Muscle layer of colon (tissue), 2 donors: ENCODE measurements around the gene TGM6.

Experiments used
- H3K27ac ChIP-seq: one replicate; pipeline ENCODE4 v1.7.0; 2013; ENCODE audit warnings: low read depth, mild to moderate bottlenecking, low read length, moderate library complexity
- H3K27me3 ChIP-seq, 2 donors: one replicate each; pipeline ENCODE4 v1.7.0; 2013; ENCODE audit warnings: low read length in 2 of 2, mild to moderate bottlenecking in 2 of 2; ENCODE audit not compliant: insufficient read depth in 2 of 2, control insufficient read depth in 1 of 2
- H3K36me3 ChIP-seq: one replicate; pipeline ENCODE4 v1.7.0; 2013; ENCODE audit warnings: mild to moderate bottlenecking, low read length; ENCODE audit not compliant: insufficient read depth
- H3K4me1 ChIP-seq: one replicate; pipeline ENCODE4 v1.7.0; 2013; ENCODE audit warnings: mild to moderate bottlenecking, low read length; ENCODE audit not compliant: insufficient read depth
- H3K4me3 ChIP-seq, 2 donors: one replicate each; pipeline ENCODE4 v1.7.0; 2013; ENCODE audit warnings: low read length in 2 of 2, low read depth in 1 of 2, mild to moderate bottlenecking in 1 of 2, moderate library complexity in 1 of 2
- H3K9ac ChIP-seq: one replicate; pipeline ENCODE4 v1.7.0; 2013; ENCODE audit warnings: low read length
- H3K9me3 ChIP-seq: one replicate; pipeline ENCODE4 v1.7.0; 2013; ENCODE audit warnings: mild to moderate bottlenecking, low read length
- donor health status: abdominal sarcoma.
- donor health status: Adenocarcinoma of cecum.

The TGM6 gene

GRCh38 chr20:2421247-2421646, 40.5 kb downstream of the TGM6 start:
- Histone ChIP-seq H3K4me3 (no peak overlapping the region), H3K27me3 (peaks cover 0 to 4% of the 10 kb centered on the region in 2 donors), H3K4me1 (no peaks in the 10 kb centered on the region), H3K27ac (no peak overlapping the region), H3K9me3 (no peaks in the 10 kb centered on the region), H3K36me3 (no peaks in the 10 kb centered on the region), H3K9ac (no peak overlapping the region)

- H3K9ac ChIP-seq, result no peak overlapping the region
- no peaks in the 10 kb centered on the region for H3K27me3 ChIP-seq
- H3K9me3 ChIP-seq, result no peaks in the 10 kb centered on the region
- no peaks in the 10 kb centered on the region for H3K4me1 ChIP-seq
- H3K36me3 ChIP-seq, result no peaks in the 10 kb centered on the region
- H3K4me3 ChIP-seq, result no peak overlapping the region
- no peak overlapping the region for H3K27ac ChIP-seq
Measured at GRCh38 chr20:2429051-2429450, 48.4 kb downstream of the TGM6 start.

- Histone ChIP-seq H3K4me3 (no peak overlapping the region), H3K27me3 (no peaks in the 10 kb centered on the region), H3K4me1 (no peaks in the 10 kb centered on the region), H3K27ac (no peak overlapping the region), H3K36me3 (no peaks in the 10 kb centered on the region), H3K9me3 (no peaks in the 10 kb centered on the region), H3K9ac (no peak overlapping the region)
Measured at GRCh38 chr20:2430538-2430937, 49.8 kb downstream of the TGM6 start.

- no peak overlapping the region for H3K27ac ChIP-seq
- no peak overlapping the region for H3K9ac ChIP-seq
- no peaks in the 10 kb centered on the region for H3K9me3 ChIP-seq
- H3K36me3 ChIP-seq, result no peaks in the 10 kb centered on the region
- no peak overlapping the region for H3K4me3 ChIP-seq
- no peaks in the 10 kb centered on the region for H3K4me1 ChIP-seq
- no peaks in the 10 kb centered on the region for H3K27me3 ChIP-seq
Measured at GRCh38 chr20:2431185-2431584, 50.5 kb downstream of the TGM6 start.

GRCh38 chr20:2446845-2447244, 66.1 kb downstream of the TGM6 start:
- no peaks in the 10 kb centered on the region for H3K4me1 ChIP-seq
- no peaks in the 10 kb centered on the region for H3K27me3 ChIP-seq
- H3K36me3 ChIP-seq, result no peaks in the 10 kb centered on the region
- no peak overlapping the region for H3K9ac ChIP-seq
- no peak overlapping the region for H3K27ac ChIP-seq
- no peaks in the 10 kb centered on the region for H3K9me3 ChIP-seq
- no peak overlapping the region for H3K4me3 ChIP-seq

- H3K4me1 ChIP-seq, result no peaks in the 10 kb centered on the region
- no peaks in the 10 kb centered on the region for H3K27me3 ChIP-seq
- H3K4me3 ChIP-seq, result no peak overlapping the region
- H3K9me3 ChIP-seq, result no peaks in the 10 kb centered on the region
- H3K9ac ChIP-seq, result no peak overlapping the region
- H3K27ac ChIP-seq, result no peak overlapping the region
- no peaks in the 10 kb centered on the region for H3K36me3 ChIP-seq
Measured at GRCh38 chr20:2449386-2449785, 68.7 kb downstream of the TGM6 start.

- no peak overlapping the region for H3K27ac ChIP-seq
- H3K4me1 ChIP-seq, result no peaks in the 10 kb centered on the region
- H3K36me3 ChIP-seq, result no peaks in the 10 kb centered on the region
- H3K4me3 ChIP-seq, result no peak overlapping the region
- no peaks in the 10 kb centered on the region for H3K27me3 ChIP-seq
- no peaks in the 10 kb centered on the region for H3K9me3 ChIP-seq
- no peak overlapping the region for H3K9ac ChIP-seq
Measured at GRCh38 chr20:2451422-2451821, 70.7 kb downstream of the TGM6 start.

- Histone ChIP-seq H3K9ac (peak overlapping the region; percentile 17), H3K27ac (no peak overlapping the region), H3K9me3 (no peaks in the 10 kb centered on the region), H3K27me3 (no peaks in the 10 kb centered on the region), H3K4me3 (no peak overlapping the region), H3K36me3 (no peaks in the 10 kb centered on the region), H3K4me1 (no peaks in the 10 kb centered on the region)
Measured at GRCh38 chr20:2451939-2452732, 71.4 kb downstream of the TGM6 start.

GRCh38 chr20:2453792-2454191, 73.1 kb downstream of the TGM6 start:
- peaks cover 3% of the 10 kb centered on the region for H3K36me3 ChIP-seq
- H3K27me3 ChIP-seq, result no peaks in the 10 kb centered on the region
- no peak overlapping the region for H3K4me3 ChIP-seq
- H3K9me3 ChIP-seq, result no peaks in the 10 kb centered on the region
- no peak overlapping the region for H3K27ac ChIP-seq
- no peaks in the 10 kb centered on the region for H3K4me1 ChIP-seq
- H3K9ac ChIP-seq, result no peak overlapping the region

- no peak overlapping the region for H3K27ac ChIP-seq
- no peaks in the 10 kb centered on the region for H3K27me3 ChIP-seq
- H3K36me3 ChIP-seq, result peaks cover 22% of the 10 kb centered on the region
- H3K9ac ChIP-seq, result no peak overlapping the region
- H3K9me3 ChIP-seq, result no peaks in the 10 kb centered on the region
- no peak overlapping the region for H3K4me3 ChIP-seq
- no peaks in the 10 kb centered on the region for H3K4me1 ChIP-seq
Measured at GRCh38 chr20:2455771-2456497, 75.2 kb downstream of the TGM6 start.

GRCh38 chr20:2458919-2459499, 78.3 kb downstream of the TGM6 start:
- Histone ChIP-seq H3K9me3 (no peaks in the 10 kb centered on the region), H3K4me3 (no peak overlapping the region), H3K27ac (no peak overlapping the region), H3K9ac (no peak overlapping the region), H3K27me3 (no peaks in the 10 kb centered on the region), H3K36me3 (peaks cover 53% of the 10 kb centered on the region), H3K4me1 (no peaks in the 10 kb centered on the region)
